Measurements from ENCODE around the gene FREM2. TPM values are rescaled to one million over a fixed set of nuclear protein-coding genes. Genes with fewer than 3 reads are reported as not detected.

Gene FREM2
- total RNA-seq (ENCODE audit: low replicate concordance) = under 0.01 TPM in 1 of 2 replicates, not detected in the other

GRCh38 chr13:38686577-38687245 lies at the start of gene FREM2:
FREM2 (plus strand) TSS chr13:38687077; CDS start chr13:38687345, 268 bp downstream.

Measured in smooth muscle cell of the coronary artery (primary cell).